ENCODE results near the gene APOBEC3H. TPM values are rescaled to one million over a fixed set of nuclear protein-coding genes. Genes with fewer than 3 reads are reported as not detected.

APOBEC3H gene
- total RNA-seq, 1 donor: 1.9 TPM

DNA sequence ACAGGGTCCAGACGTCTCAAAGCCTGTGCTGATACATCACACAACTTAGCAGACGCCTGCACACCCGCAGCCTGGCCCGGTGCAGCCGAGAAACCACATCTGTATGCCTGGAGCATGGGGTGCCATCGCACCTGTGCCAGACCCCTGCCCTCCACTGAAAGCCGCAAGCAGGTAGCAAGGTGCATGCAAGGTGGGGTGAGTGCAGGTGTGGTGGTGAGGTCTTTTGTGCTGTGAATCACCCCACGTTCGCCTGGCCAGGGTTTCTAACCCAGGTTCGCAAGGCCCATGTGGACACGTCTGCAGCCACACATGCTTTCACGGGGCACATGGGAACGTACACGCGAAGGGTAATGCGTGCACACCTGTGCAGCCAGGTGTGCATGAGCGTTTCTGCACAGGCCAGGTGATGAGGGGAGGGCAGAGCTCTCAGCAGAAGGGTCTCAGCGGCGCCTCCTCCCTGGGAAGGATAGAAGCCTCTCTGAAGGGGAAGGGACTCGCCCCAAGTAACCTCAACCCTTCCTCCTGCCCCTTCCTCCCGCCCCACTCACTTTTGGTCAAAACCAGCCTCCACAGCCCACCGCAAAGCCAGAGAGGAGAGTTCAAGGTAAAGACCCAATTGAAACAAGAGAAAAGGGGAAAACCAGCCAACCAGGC, 36.0 kb downstream of the APOBEC3H start:
- Histone ChIP-seq H3K27me3 (ENCODE audit: insufficient read depth, low read length) (no peaks in the 10 kb centered on the region), H3K4me1 (ENCODE audit: insufficient read depth, low read length) (peaks cover 4% of the 10 kb centered on the region), H3K4me3 (ENCODE audit: low read length) (no peak overlapping the region), H3K9me3 (ENCODE audit: low read depth, low read length) (no peaks in the 10 kb centered on the region)

DNA sequence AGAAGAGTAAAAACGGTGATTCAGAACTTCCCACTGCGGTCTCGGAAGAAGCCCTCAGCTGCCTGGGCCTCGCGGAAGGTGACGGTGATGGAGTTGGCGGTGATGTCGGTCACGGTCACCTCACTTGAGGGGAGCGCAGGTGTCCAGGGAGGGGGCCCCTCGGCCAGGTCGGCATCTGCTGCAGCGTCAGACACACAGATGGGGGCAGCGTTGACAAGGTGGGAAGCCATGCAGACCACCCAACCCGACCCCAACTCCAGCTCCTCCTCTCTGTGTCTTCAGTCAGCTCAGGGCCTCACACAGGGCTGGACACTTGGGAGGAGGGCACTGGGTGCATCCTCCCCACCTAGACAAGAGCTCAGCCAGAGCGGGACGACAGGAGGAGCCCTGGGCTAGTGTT, 36.8 kb downstream of the APOBEC3H start:
- Histone ChIP-seq H3K9me3 (ENCODE audit: low read depth, low read length) (no peaks in the 10 kb centered on the region), H3K4me3 (ENCODE audit: low read length) (no peak overlapping the region), H3K4me1 (ENCODE audit: insufficient read depth, low read length) (peaks cover 4% of the 10 kb centered on the region), H3K27me3 (ENCODE audit: insufficient read depth, low read length) (no peaks in the 10 kb centered on the region)

DNA sequence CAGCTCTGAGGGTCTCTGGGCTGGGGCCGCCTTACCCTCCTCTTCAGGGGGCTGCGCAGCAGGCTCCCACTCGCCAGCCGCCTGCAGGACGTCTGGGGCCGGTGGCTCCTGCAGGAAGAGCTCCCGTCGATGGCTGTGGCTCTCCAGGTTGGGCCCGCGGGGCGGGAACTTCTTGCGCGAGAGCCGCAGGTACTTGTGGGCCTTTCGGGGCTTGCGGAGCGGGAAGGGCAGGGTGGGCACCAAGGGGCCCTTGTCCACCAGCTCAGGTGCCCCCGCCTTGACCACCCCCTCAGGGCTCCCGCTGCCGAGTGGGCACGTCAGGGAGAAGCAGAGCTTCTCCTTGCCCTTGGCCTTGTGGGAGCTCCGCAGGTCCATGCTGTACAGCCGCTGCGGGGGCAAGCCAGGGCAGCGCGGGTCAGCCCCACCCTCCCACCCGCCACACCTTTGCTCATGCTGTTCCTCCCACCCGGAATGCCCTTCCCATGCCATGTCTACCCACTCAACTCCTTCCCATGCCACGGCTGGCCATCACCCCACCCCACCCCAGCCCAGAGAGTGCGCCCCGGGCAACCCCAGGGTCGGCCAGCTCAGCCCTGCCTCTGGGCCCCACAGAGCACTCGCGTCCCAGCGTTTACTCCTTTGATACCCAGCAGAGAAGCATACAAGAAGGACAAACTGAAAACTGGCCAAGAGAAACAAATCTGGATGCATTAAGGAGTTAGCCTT, 37.5 kb downstream of the APOBEC3H start:
- Histone ChIP-seq H3K27me3 (ENCODE audit: insufficient read depth, low read length) (no peaks in the 10 kb centered on the region), H3K4me3 (ENCODE audit: low read length) (no peak overlapping the region), H3K9me3 (ENCODE audit: low read depth, low read length) (no peaks in the 10 kb centered on the region), H3K4me1 (ENCODE audit: insufficient read depth, low read length) (peaks cover 4% of the 10 kb centered on the region)

DNA sequence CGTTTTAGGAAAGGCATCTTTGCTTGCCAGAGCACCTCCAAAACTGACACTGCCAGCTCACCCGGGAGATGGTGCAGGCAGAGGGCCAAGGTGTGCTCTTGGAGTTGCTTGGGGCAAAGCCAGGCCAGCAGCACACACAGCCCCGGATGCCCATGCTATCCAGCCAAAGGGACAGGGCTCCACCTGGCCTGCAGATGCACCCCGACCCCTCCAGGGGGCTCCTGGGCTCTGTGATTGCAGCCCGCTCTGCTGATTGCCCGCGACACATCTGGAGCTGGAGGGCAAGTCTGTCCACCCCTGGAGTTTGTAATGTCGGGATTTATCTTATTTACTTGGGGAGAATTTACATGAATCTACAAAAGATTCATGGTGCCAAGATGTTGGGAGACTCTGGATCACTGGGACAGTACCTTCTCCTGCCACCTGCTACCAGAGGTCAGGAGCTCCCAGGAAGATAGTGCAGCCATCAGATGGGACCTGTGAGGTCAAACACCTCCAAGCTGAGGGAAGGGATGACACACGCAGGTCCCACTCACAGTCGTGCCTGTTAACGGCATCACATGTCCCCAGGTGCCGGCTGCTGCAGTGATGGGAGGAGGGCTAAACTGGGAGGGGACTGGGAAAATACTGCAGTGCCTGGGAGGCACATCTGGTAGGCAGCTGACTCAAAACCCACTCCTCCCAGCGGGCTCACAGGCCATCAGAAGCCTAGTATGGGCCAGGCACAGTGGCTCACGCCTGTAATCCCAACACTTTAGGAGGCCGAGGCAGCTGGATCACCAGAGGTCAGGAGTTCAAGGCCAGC, 38.2 kb downstream of the APOBEC3H start:
- H3K27me3 ChIP-seq (ENCODE audit: insufficient read depth, low read length): no peaks in the 10 kb centered on the region
- H3K4me1 ChIP-seq (ENCODE audit: insufficient read depth, low read length): peaks cover 4% of the 10 kb centered on the region
- H3K4me3 ChIP-seq (ENCODE audit: low read length): no peak overlapping the region
- no peaks in the 10 kb centered on the region for H3K9me3 ChIP-seq (ENCODE audit: low read depth, low read length)

DNA sequence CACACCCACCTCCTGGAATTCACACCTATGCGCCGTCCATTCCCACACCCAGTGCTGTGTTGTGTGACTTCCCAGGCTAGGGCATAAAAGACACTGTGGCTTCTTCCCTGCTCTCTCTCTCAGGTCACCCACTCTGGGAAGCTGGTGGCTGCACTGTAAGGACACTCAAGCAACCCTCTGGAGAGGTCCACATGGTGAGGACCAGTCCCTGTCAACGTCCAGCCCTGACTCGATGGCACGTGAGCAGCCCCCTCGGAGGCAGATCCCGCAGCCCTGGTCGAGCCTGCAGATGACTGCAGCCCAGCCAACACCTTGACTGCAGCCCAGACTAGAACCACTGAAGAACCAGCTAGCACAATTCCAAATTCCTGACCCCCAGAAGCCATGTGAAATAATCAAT, 39.3 kb downstream of the APOBEC3H start:
- Histone ChIP-seq H3K4me3 (ENCODE audit: low read length) (no peak overlapping the region), H3K27me3 (ENCODE audit: insufficient read depth, low read length) (no peaks in the 10 kb centered on the region), H3K9me3 (ENCODE audit: low read depth, low read length) (no peaks in the 10 kb centered on the region), H3K4me1 (ENCODE audit: insufficient read depth, low read length) (peaks cover 2% of the 10 kb centered on the region)

DNA sequence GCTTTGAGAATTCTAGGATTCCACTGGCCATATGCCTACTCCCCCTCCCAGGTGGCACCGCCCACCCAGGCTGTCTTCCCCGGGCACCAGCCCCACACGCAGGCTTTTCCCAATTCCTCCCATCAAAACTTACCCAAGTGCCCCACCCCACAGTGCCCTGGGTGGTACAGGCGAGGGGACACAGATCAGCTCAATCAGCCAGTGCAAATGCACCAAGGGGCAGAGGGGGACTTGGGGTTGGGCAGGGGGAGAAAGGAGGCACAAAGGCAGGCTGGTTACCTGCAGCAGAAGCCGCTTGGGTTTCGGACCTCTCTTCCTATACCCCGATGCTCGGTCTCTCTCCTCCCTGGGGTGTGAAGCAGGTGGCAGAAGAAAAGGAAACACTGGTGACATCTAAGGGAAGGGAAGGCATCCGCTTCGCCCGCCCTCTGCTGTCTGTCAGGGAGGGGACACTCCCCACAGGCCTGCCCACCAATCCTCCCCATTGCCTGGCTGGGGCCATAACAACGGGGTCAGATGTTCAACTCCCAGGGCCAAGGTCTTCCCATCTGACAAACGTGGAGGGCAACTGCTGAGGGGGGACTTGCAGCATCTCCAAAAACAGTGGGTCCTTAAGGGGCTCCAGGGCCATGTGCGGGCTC, 41.4 kb downstream of the APOBEC3H start:
- Histone ChIP-seq H3K9me3 (ENCODE audit: low read depth, low read length) (no peaks in the 10 kb centered on the region), H3K4me1 (ENCODE audit: insufficient read depth, low read length) (no peaks in the 10 kb centered on the region), H3K27me3 (ENCODE audit: insufficient read depth, low read length) (no peaks in the 10 kb centered on the region), H3K4me3 (ENCODE audit: low read length) (no peak overlapping the region)

DNA sequence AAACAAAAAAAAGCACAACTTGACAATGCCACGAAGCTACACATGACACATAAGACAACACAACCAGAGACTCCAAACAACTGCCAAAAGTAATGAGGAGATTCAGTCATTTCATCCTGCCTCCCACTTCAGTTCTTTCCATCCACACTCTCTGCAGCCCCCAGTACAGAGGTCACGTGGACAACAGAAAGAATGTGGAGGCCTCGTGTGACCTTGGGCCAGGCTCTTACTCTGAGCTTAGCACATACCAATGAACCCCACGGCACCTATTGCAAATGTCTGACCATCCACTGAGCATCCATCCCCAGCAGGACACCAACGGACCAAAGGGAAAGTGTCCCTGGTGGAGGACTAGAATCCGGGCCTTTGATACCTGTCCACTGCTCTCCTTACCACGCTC, 42.9 kb downstream of the APOBEC3H start:
- Histone ChIP-seq H3K9me3 (ENCODE audit: low read depth, low read length) (no peaks in the 10 kb centered on the region), H3K4me1 (ENCODE audit: insufficient read depth, low read length) (peaks cover 10% of the 10 kb centered on the region), H3K4me3 (ENCODE audit: low read length) (no peak overlapping the region), H3K27me3 (ENCODE audit: insufficient read depth, low read length) (no peaks in the 10 kb centered on the region)

DNA sequence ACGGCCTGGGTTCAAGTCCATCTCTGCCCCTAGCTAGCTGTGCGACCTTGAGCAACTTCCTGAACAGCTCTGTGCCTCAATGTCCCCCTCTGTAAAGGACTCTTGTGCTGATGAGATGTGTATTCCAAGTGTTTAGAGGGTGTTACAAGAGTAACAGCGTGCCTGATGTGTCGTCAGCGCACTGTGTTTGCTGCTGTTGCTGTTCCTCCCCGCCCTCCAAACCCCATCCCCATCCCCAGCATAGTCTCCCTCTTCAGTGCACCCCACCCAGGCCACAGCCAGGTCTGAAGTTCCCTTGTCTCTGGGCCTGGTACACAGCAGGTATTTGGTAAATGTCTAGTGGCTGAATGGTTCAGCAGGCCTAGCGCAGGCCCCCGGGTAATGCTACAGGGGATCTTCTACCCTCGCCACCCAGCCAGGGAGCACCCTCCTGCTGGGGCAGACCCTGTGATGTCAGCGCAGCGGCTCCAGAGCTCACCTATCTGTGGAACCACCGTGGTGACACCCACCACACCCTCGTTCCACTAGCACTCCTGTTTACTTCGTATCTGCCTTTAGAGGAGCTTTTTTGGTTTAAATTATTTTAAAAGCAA, 45.1 kb downstream of the APOBEC3H start:
- Histone ChIP-seq H3K4me3 (ENCODE audit: low read length) (no peak overlapping the region), H3K27me3 (ENCODE audit: insufficient read depth, low read length) (no peaks in the 10 kb centered on the region), H3K9me3 (ENCODE audit: low read depth, low read length) (no peaks in the 10 kb centered on the region)

DNA sequence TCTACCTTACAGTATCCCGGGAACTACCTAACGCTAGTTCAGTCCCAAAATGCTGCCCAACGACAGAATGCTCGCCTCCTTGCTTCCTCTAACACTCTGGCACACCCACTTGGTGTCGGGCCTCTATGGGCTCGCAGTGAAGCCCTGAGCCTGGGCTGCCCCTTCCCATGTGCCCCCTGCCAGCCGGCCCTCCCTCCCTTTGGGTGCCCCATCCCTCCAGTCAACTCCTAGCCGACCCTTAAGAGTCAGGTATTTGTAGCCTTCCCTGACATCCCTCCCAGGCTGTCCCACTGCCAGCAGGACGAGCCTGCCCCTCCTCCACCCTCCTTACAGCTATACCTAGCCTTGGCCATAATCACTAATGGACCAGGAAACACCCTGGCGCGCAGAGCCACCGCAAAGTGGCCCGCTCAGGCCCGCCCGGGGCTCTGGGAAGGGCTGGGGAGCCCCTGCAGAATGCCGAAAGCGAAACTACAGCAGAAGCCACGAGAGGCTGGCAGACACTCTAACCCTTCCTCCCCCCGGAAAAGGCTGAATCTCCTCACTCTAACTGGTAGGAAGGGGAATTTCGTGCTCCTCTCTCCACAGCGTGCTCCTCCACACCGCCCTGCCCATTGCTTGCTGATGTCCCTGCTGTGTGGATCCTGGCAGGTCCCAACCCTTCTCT, 47.2 kb downstream of the APOBEC3H start:
- Histone ChIP-seq H3K4me3 (ENCODE audit: low read length) (peak overlapping the region; percentile 95), H3K4me1 (ENCODE audit: insufficient read depth, low read length) (peaks cover 39% of the 10 kb centered on the region), H3K27me3 (ENCODE audit: insufficient read depth, low read length) (no peaks in the 10 kb centered on the region), H3K9me3 (ENCODE audit: low read depth, low read length) (no peaks in the 10 kb centered on the region)

More for the DNA sequence above, 45.1 kb downstream of the APOBEC3H start:
- peaks cover 24% of the 10 kb centered on the region for H3K4me1 ChIP-seq (ENCODE audit: insufficient read depth, low read length)

DNA sequence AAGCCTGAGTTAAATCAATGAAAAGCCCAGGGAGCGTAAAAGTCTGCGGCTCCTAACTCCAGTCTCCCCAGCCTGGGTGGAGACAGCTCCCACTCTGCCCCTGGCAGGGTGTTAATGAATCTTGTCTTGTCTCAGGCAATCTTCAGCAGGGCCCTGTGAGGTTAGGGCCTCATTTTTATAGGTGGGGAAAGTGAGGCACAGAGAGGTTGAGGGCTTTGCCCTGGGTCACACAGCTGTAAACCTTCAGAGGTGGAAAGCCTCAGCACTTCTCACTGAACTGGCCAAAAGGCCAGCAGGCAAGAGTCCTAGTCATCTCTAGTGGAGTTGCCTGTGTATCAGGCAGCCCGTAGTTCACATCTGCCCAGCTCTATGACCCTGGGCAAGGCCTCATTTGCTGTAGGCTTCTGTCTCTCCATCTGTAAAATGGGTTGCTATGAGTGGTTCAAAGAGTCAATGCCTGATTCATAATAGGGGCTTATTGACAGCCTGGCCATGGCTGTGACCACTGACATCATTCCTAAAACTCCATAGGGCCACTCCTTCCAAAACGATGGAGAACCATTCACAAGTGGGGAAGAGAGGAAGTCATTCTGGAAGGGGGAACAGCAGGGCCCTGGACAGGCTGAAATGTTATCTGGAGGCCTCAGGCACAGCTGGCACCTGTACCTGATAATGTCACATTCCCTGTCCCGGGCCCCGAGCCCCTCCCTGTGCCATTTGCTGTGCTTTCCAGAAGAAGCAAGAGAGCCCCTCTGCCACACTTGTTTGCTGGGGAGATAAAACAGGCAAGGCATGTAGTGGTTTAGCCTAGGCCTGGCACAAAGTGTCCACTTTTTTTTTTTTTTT, 49.4 kb downstream of the APOBEC3H start:
- Histone ChIP-seq H3K27me3 (ENCODE audit: insufficient read depth, low read length) (no peaks in the 10 kb centered on the region), H3K4me1 (ENCODE audit: insufficient read depth, low read length) (peaks cover 61% of the 10 kb centered on the region), H3K4me3 (ENCODE audit: low read length) (peak overlapping the region; percentile 44), H3K9me3 (ENCODE audit: low read depth, low read length) (no peaks in the 10 kb centered on the region)

DNA sequence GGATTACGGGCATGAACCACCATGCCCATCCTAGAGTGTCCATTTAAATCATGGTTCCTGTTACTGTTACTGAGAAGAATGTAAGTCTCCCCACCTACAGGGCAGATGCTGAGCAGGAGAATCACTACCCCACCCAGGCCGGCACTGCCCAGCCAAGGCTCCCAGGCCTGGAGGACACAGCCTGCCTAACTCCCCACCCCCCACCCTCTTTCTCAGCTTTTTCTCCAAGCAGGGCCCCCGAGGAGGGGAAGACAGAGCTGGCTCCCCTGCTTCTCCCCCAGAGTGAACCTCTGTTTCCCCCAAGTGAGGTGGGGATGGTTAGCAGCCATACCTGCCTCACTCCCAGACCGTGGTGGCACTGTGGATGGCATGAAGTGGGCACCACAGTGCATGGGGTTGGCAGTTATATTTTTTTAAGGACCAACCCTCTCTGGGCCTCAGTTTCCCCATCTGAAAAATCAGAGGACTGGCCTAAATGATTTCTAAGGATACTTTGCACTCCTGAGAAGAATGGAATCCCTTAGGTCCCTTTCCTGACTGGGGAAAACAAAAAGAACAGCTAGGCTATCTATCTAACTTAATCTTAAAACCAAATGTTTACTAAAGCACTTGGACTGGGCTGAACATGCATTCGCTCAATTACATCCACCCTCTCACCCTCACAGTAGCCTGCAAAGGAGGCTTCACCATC, 50.4 kb downstream of the APOBEC3H start:
- no peak overlapping the region for H3K4me3 ChIP-seq (ENCODE audit: low read length)
- peaks cover 66% of the 10 kb centered on the region for H3K4me1 ChIP-seq (ENCODE audit: insufficient read depth, low read length)

DNA sequence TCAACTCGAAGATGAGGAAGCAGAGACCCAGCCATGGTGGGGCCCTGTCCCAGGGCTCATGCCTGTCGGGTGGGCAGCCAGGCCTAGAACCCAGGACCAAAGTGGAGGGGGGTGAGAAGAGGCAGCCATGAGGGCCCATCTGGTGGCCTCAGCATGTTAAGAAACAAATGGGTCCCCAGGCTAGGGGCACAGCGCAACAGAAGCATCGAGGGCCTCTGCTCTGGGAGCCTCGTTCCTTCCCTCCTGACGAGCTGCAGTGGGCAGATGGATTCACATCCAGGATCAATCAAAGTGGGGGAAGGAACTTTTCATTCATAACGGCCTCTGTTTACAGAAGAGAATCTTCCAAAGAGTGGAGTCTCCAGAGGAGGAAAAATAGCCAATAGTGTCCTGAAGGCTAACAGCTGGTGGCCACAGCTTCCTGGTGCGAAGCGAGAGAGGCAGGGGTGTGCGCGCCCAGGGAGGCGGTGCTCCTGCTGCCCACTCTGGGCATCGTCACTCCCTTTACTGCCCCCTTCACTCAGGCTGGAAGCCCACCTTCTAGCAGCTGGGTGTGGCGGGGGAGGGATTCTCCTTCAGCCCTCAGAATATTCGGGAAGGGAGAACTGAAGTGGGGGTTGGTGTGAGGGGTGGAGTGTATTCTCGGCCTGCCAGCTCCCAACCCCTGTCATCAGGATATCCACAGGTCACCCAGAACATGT, 51.1 kb downstream of the APOBEC3H start:
- H3K4me3 ChIP-seq (ENCODE audit: low read length): no peak overlapping the region
- H3K27me3 ChIP-seq (ENCODE audit: insufficient read depth, low read length): no peaks in the 10 kb centered on the region
- H3K9me3 ChIP-seq (ENCODE audit: low read depth, low read length): no peaks in the 10 kb centered on the region
- H3K4me1 ChIP-seq (ENCODE audit: insufficient read depth, low read length): peaks cover 71% of the 10 kb centered on the region

More for the DNA sequence above, 50.4 kb downstream of the APOBEC3H start:
- Histone ChIP-seq H3K9me3 (ENCODE audit: low read depth, low read length) (no peaks in the 10 kb centered on the region), H3K27me3 (ENCODE audit: insufficient read depth, low read length) (no peaks in the 10 kb centered on the region)
